GM21360 (cell line): ENCODE data around the gene POU2AF2.
"Not testable (repeated sequence)": the region's sequence is repeated elsewhere in the genome, so short reads cannot be mapped to it uniquely, and the experiment has no call there.

Experiments
- ATAC-seq: cut with Tn5 transposase; IDR thresholded peaks from one replicate; pipeline ENCODE4 v1.9.1; 2021; ENCODE audit warnings: mild to moderate bottlenecking, moderate library complexity; ENCODE audit not compliant: unreplicated experiment

The POU2AF2 gene

DNA sequence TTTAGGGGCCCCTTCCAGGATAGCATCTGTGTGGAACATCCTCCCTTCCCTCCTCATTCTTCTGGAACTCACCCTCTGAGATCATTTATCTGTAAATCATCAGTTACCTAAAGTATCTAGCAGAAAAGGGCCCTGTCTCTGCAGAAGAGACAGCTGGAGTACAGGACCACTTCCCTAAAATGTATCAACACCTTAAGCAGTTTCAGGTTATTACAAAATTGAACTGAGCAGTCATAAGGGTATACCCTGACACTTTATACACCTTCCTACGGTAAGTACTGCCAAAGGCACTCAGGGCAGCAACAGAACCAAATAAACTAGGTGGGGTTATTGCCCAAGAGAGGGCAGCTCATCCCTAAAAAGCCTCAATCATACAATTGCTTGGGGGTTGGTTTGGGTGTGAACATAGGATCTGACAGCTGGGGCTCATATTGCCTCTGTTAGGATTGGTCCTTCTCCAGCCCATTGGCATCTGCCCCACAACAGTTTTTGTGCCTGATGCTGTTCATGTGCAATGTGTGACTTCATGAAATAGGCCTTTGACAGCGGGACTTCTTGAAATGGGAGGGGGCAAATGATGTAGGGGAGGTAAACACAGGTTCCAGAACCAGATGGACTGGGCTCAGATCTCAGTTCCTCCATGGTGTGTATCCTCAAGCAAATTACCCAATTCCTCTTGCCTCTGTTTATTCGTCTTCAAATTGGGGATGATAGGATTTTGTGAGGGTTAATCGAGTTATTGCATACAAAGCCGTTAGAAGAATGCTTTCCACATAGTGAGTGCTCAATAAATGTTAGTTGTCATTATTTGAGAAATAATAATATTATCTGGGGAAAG lies 55.7 kb downstream of the POU2AF2 start:
- ATAC-seq: no peak

GRCh38 chr11:111301842-111302118 lies 56.3 kb downstream of the POU2AF2 start:
- ATAC-seq: no peak

GRCh38 chr11:111302298-111302697 lies 56.8 kb downstream of the POU2AF2 start:
- no peak for ATAC-seq

GRCh38 chr11:111303461-111303860 lies 57.9 kb downstream of the POU2AF2 start:
- ATAC-seq: no peak

DNA sequence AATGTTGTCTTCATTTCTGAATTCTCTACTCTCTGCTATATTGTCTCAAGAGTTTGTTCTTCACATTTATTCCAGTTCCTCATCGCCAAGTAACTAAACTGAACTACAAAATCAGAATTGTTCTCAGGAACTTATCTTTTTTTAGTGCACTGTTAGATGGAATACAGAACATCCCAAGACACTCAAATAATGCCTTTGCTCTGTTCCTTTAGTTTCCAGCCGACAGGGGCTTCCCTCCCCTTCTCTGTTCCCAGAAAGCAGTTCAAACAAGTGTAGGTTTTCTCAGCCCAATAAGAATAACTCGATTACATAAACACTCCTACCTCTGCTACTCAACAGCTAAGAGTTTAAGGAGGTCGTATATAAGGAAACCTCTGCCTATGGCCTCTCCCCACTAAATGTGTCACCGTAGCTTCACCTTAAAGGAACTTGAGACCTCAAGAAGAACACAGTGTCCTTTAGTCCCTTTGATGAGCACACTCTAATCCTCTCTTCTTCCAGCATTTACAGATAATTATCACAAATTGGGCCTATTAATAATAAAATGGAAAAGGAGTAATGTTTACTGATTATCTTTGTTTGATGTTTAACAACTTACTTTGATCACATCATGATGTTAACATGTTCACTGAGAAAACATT lies 59.8 kb downstream of the POU2AF2 start:
- no peak for ATAC-seq

GRCh38 chr11:111305876-111306275 lies 60.4 kb downstream of the POU2AF2 start:
- no peak for ATAC-seq

DNA sequence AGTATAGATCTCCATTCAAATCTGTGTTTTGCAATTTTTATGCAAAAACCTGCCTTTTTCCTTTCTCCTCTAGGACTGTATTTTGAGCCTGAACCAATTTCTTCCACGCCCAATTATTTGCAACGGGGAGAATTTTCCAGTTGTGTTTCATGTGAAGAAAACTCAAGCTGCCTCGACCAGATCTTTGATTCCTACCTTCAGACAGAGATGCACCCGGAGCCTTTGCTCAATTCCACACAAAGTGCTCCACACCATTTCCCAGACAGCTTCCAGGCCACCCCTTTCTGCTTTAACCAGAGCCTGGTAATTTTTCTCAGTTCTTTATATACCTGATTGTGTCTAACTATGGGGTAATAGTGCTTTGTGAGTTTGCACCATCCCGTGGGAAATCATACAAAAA lies 60.8 kb downstream of the POU2AF2 start:
- ATAC-seq: no peak

GRCh38 chr11:111307472-111308108 lies 62.1 kb downstream of the POU2AF2 start:
- no peak for ATAC-seq

DNA sequence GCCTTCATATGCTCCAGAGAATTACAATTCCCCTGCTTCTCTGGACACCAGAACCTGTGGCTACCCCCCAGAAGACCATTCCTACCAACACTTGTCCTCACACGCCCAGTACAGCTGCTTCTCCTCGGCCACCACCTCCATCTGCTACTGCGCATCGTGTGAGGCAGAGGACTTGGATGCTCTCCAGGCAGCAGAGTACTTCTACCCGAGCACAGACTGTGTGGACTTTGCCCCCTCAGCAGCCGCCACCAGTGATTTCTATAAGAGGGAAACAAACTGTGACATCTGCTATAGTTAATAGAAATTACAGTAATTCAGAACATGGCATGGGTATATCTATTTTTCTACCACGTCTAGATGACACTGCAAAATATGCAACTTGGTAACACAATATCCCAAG lies 62.6 kb downstream of the POU2AF2 start:
- no peak for ATAC-seq

DNA sequence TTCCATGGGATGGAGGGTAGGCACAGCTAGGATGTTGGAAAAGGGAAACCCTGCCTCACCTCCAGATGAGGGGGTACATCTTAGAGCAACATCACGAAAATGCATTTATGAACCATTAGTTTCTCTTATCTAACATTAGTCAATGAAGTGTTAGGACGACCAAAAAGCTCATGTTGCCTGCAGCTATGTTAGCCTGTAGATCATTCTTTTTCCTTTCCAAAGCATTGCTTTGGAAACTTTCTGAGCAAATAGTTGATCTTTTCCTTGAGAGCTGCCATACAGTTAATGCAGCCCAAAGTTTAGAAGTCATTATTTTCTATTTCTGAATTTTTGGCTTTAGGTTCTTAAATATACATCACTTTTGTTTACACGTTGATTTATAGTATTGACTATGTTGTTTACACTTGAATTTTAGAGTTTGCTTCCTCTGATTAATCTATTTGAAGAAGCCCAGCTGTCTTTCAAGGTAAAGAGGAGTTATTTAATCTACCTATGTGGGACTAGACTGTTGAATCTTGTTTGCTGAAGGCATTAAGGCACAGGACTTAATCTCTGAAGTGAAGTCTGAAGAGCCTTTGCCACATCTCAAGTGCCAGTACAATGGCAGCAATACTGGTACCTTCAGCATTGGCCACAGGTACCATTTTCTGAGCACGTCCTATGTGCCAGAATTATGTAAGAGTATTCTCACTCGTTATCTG lies 63.8 kb downstream of the POU2AF2 start:
- no peak for ATAC-seq

- no peak for ATAC-seq
Measured at GRCh38 chr11:111310088-111310487, 64.6 kb downstream of the POU2AF2 start.

DNA sequence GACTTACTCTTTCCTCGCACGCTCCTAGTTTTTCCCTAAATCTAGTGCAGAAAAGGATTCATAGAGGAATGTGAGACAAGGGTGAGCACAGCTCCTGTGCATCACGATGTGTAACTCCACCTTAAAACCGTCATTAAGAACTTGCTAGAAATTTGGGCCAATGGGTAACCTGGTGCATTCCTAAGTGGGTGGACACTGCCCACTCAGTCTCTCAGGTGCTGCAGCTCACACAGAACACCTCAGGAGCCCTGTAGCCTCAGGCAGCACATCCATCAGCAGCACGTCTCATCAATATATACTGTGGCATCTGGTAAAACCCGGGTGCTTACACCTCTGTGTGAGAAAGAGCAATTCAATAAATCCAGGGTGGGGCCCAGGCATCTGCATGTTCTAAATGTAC lies 65.2 kb downstream of the POU2AF2 start:
- ATAC-seq: no peak

GRCh38 chr11:111312076-111312475 lies 66.6 kb downstream of the POU2AF2 start:
- ATAC-seq: no peak

- ATAC-seq: no peak
Measured at GRCh38 chr11:111319296-111319695, 73.8 kb downstream of the POU2AF2 start.

- ATAC-seq: not testable (repeated sequence)
Measured at GRCh38 chr11:111320199-111320598, 74.7 kb downstream of the POU2AF2 start.

DNA sequence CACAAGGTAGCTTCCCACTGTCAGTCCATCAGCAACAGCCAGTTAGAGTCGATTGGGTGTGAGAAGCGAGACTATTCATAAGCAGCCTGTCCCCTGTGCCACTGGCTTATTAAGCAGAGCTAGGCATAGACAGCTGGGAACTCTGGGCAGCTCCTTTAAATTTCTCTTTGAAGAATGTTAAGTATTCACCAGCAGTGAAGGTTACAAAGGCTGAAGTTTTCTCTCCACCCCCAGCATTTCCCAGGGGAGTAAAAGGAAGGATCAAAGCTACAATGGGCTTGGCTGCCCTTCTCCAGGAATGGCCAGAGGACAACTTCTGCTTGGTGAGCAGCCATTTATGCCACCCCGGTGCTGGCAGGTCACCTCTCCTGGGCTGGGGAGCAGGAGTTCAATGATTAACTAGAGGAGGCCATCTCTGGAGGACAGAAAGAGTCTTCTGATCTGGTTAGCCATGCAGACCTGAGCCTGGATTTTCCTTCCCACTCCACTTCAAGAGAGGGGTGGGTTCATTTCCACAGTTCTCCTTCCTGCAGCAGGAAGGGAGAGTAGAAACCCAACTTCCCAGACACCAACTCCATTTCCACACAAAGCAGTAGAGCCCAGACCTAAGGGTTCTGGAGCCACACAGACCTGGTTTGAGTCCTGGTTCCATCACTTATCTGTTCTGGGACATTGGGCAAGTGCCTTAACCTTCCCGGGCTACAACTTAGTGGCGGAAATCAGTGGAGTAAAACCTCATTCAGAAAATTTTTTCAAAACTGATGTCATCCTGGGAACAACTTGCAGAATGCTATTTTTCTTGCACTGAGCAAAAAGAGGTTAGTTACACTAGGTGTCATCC lies 75.4 kb downstream of the POU2AF2 start:
- ATAC-seq: no peak

DNA sequence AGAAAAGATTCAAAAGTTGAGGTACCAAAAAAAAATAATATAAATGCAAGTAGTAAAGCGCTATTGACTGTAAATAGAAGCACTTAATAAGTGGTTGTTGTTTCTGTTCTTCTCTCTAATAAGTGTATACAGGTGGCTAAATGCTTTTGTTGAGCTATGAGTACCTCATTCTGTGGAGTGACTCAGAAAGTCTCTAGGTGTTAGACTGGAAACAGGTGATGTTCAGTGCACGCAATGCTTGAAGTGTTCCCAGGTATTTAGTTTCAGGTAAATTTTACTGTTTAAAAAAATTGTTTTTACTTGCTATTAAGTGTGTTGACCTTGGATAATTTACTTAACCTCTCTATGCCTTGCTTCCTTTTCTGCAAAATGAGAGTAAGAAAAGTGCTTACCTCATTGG lies 77.0 kb downstream of the POU2AF2 start:
- ATAC-seq: no peak

GRCh38 chr11:111324277-111324720 lies 78.8 kb downstream of the POU2AF2 start:
- ATAC-seq: no peak

DNA sequence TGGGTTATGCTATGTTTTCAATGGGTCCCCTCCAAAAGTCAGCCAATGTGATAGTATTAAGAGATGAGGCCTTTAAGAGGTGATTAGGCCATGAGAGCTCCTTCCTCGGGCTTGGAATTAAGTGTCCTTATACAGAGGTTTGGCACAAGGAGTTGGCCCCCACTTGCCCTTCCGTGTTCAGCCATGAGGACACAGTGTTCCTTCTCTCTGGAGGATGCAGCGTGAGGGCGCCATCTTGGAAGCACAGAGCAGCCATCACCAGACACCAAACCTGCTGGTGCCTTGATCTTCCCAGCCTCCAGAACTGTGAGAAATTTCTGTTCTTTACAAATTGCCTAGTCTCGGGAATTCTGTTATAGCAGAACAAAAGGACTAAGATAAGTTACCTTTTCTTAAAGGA lies 79.7 kb downstream of the POU2AF2 start:
- ATAC-seq: no peak

- no peak for ATAC-seq
Measured at GRCh38 chr11:111326824-111327223, 81.3 kb downstream of the POU2AF2 start.
